ENCODE data around the gene SAMD1. TPM values are rescaled to one million over a fixed set of nuclear protein-coding genes. Genes with fewer than 3 reads are reported as not detected.

The SAMD1 gene
- 24.2 and 41.8 TPM in 2 replicates for total RNA-seq (2014; rRNA removed; shearing (Covaris generic))

- peak; percentile 90 for DNase-seq (ENCODE audit: low read depth)
Observed at GRCh38 chr19:14090509-14091080, at the start of gene SAMD1. TSS of gene SAMD1 (minus strand) at chr19:14090751.

- DNase-seq (ENCODE audit: low read depth) = peak; percentile 98
Observed at GRCh38 chr19:14139944-14140343, 49.4 kb upstream of the SAMD1 start.

- peak; percentile 72 for DNase-seq (ENCODE audit: low read depth)
Observed at GRCh38 chr19:14138576-14139265, 48.2 kb upstream of the SAMD1 start.

- DNase-seq (ENCODE audit: low read depth) = peak; percentile 100
Observed at GRCh38 chr19:14136509-14137281, 46.1 kb upstream of the SAMD1 start, which contains the start of gene ASF1B. TSS of gene ASF1B (minus strand) at chr19:14136589. CDS start at chr19:14136456, 133 bp downstream.

GRCh38 chr19:14135985-14136508, 45.5 kb upstream of the SAMD1 start:
- DNase-seq (ENCODE audit: low read depth) = no peak

- DNase-seq (ENCODE audit: low read depth) = no peak
Observed at GRCh38 chr19:14135355-14135754, 44.8 kb upstream of the SAMD1 start.

GRCh38 chr19:14127929-14128509, 37.5 kb upstream of the SAMD1 start:
- no peak for DNase-seq (ENCODE audit: low read depth)

GRCh38 chr19:14127176-14127575, 36.6 kb upstream of the SAMD1 start:
- DNase-seq (ENCODE audit: low read depth) = no peak

GRCh38 chr19:14122924-14123323, 32.4 kb upstream of the SAMD1 start:
- no peak for DNase-seq (ENCODE audit: low read depth)

- no peak for DNase-seq (ENCODE audit: low read depth)
Observed at GRCh38 chr19:14120497-14120780, 29.9 kb upstream of the SAMD1 start.

GRCh38 chr19:14119644-14120496, 29.3 kb upstream of the SAMD1 start:
- DNase-seq (ENCODE audit: low read depth) = no peak

- no peak for DNase-seq (ENCODE audit: low read depth)
Observed at GRCh38 chr19:14119146-14119545, 28.6 kb upstream of the SAMD1 start.

- DNase-seq (ENCODE audit: low read depth) = peak; percentile 53
Observed at GRCh38 chr19:14118165-14119051, 27.9 kb upstream of the SAMD1 start.

- peak; percentile 98 for DNase-seq (ENCODE audit: low read depth)
Observed at GRCh38 chr19:14117668-14118164, 27.2 kb upstream of the SAMD1 start, which contains the start of gene PRKACA. TSS of gene PRKACA (minus strand) at chr19:14117762. CDS start at chr19:14117547, 215 bp downstream.

- DNase-seq (ENCODE audit: low read depth) = no peak
Observed at GRCh38 chr19:14116918-14117578, 26.5 kb upstream of the SAMD1 start.

GRCh38 chr19:14116525-14116917, 26.0 kb upstream of the SAMD1 start:
- DNase-seq (ENCODE audit: low read depth) = no peak

- no peak for DNase-seq (ENCODE audit: low read depth)
Observed at GRCh38 chr19:14115756-14116155, 25.2 kb upstream of the SAMD1 start.

- no peak for DNase-seq (ENCODE audit: low read depth)
Observed at GRCh38 chr19:14114854-14115253, 24.3 kb upstream of the SAMD1 start.

- no peak for DNase-seq (ENCODE audit: low read depth)
Observed at GRCh38 chr19:14114439-14114838, 23.9 kb upstream of the SAMD1 start.
